ENCODE results near the gene TMEM212. TPM values are rescaled to one million over a fixed set of nuclear protein-coding genes. Genes with fewer than 3 reads are reported as not detected.

The TMEM212 gene
- total RNA-seq, 1 experiment from 2014 or later: not detected

DNA sequence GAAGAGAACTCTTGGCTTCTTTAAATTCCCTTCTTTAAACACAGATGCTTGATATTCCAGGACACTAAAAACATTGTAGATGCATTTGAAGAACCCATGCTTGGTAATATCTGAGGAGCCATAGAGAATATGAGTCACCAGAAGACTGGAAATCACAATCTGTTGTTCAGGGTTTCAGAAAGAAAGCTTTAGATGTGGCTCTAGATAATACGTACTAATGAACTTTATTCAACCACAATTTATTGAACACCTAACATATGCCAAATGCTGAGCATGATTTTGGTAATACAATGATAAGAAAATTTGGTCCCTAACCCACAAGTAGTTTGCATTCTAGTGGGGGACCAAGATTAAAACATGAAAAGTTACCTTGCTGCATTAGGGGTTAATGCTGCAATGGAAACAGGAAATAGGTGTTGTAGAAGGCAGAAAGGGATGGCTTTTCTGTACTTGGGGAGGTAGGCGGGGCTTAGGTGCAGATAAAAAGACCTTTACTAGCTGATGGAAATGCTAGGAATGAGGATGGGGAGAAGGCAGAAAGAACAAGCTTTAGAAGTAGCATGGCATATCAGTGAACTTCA lies 21.3 kb upstream of the TMEM212 start:
- Histone ChIP-seq H3K4ac (ENCODE audit: low read depth, low read length) (no peak overlapping the region), H2AK5ac (ENCODE audit: insufficient read length, low read length) (no peak overlapping the region), H3K79me2 (ENCODE audit: insufficient read depth, low read length) (no peaks in the 10 kb centered on the region), H3K18ac (ENCODE audit: insufficient read length, low read depth, low read length) (no peak overlapping the region), H3K79me1 (ENCODE audit: insufficient read depth, low read depth, low read length, poor library complexity, severe bottlenecking) (no peaks in the 10 kb centered on the region), H3K9ac (ENCODE audit: extremely low read depth, insufficient read length, low read length) (no peak overlapping the region), H2BK12ac (ENCODE audit: insufficient read length, low read depth, low read length) (no peak overlapping the region), H2BK5ac (ENCODE audit: insufficient read length, low read length) (no peak overlapping the region), H3K56ac (ENCODE audit: insufficient read length, low read depth, low read length) (no peak overlapping the region), H4K91ac (ENCODE audit: insufficient read length, low read depth, low read length) (no peak overlapping the region), H3K4me1 (ENCODE audit: insufficient read depth, low read length) (peaks cover 10% of the 10 kb centered on the region; the same call in 1 of the 2 replicates), H3K27ac (ENCODE audit: insufficient read length, low read depth, low read length) (no peak overlapping the region), H2BK15ac (ENCODE audit: low read depth, low read length) (no peak overlapping the region), H3K14ac (ENCODE audit: insufficient read depth, low read length) (no peak overlapping the region), H4K8ac (replicated peaks; ENCODE audit: insufficient read length, low read depth, low read length) (no peak overlapping the region), H3K9me3 (ENCODE audit: control insufficient read depth, low read depth, low read length) (no peaks in the 10 kb centered on the region), H4K20me1 (ENCODE audit: control insufficient read depth, insufficient read depth, insufficient read length) (no peaks in the 10 kb centered on the region), H3K23ac (ENCODE audit: insufficient read length, low read depth, low read length) (no peak overlapping the region), H4K5ac (ENCODE audit: insufficient read length, low read depth, low read length) (no peak overlapping the region), H2BK20ac (ENCODE audit: low read depth, low read length, poor library complexity, severe bottlenecking) (no peak overlapping the region), H3K27me3 (ENCODE audit: insufficient read depth, low read length) (no peaks in the 10 kb centered on the region), H3K23me2 (ENCODE audit: insufficient read length, low read depth, low read length, poor library complexity, severe bottlenecking) (no peaks in the 10 kb centered on the region), H3K4me2 (ENCODE audit: insufficient read depth, insufficient read length, low read length) (no peak overlapping the region), H2BK120ac (ENCODE audit: low read depth, low read length, poor library complexity, severe bottlenecking) (no peak overlapping the region), H3T11ph (ENCODE audit: low read length) (no peak overlapping the region), H2AFZ (ENCODE audit: low read length) (no peak overlapping the region)
- Mint-ChIP-seq H3K9me3 (no peaks in the 10 kb centered on the region; a peak in 1 of 5 replicates), H3K36me3 (ENCODE audit: insufficient read depth in 1 of 3, low read depth in 3 of 3) (0 out of 7 replicates have a peak, but pooled peaks cover 0 to 1% (median 0%) of the 10 kb centered on the region in 3 experiments), H3K27me3 (ENCODE audit: low read depth) (no peaks in the 10 kb centered on the region), H3K4me3 (no peak overlapping the region), H3K27ac (no peak overlapping the region; a peak in 1 of 7 replicates), H3K4me1 (peaks cover 20 to 23% of the 10 kb centered on the region in 2 experiments)
- DNase-seq: no peak
- no CpG with 5 or more reads among the region's 2 CpGs for WGBS (ENCODE audit: extremely low coverage, insufficient read length, low lambda C conversion rate)
- TF ChIP-seq, protein P1, sequence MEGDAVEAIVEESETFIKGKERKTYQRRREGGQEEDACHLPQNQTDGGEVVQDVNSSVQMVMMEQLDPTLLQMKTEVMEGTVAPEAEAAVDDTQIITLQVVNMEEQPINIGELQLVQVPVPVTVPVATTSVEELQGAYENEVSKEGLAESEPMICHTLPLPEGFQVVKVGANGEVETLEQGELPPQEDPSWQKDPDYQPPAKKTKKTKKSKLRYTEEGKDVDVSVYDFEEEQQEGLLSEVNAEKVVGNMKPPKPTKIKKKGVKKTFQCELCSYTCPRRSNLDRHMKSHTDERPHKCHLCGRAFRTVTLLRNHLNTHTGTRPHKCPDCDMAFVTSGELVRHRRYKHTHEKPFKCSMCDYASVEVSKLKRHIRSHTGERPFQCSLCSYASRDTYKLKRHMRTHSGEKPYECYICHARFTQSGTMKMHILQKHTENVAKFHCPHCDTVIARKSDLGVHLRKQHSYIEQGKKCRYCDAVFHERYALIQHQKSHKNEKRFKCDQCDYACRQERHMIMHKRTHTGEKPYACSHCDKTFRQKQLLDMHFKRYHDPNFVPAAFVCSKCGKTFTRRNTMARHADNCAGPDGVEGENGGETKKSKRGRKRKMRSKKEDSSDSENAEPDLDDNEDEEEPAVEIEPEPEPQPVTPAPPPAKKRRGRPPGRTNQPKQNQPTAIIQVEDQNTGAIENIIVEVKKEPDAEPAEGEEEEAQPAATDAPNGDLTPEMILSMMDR (conservative IDR thresholded peaks at IDR 0.05): no peak

Measured in H9 (cell line).